Smooth muscle cell of the brain vasculature (primary cell): ENCODE results near the gene RPS6KA2.
"Not testable (repeated sequence)": the region's sequence is repeated elsewhere in the genome, so short reads cannot be mapped to it uniquely, and the experiment has no call there.

ENCODE experiments used
- DNase-seq: peaks from one replicate; pipeline ENCODE4 v3.0.0-alpha.2; 2012; ENCODE audit warnings: low read depth, low spot score

The RPS6KA2 gene

DNA sequence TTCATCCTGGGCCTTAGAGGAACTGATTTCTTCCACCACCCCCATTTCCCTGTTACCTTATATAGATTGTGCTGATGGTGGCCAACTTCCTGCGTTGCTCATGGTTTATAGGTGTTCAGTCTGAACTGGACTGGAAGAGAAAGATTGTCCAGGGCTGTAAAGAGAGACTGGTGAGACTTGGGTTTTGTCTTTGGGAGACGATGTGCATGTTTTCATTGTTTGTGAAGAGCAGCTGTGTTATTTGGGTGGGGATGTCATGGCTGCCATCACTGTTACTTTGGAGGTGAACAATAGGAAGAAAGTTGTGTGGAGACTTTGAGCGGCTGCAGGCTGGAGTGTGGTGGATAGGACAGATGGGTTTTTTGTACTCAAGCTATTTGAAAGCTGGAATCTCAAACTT lies 228.7 kb downstream of the RPS6KA2 start:
- no peak for DNase-seq

GRCh38 chr6:166397849-166398248 lies 229.2 kb downstream of the RPS6KA2 start:
- DNase-seq: no peak

- DNase-seq: no peak
Observed at GRCh38 chr6:166395778-166396177, 231.3 kb downstream of the RPS6KA2 start.

GRCh38 chr6:166395351-166395750 lies 231.7 kb downstream of the RPS6KA2 start:
- DNase-seq: no peak

DNA sequence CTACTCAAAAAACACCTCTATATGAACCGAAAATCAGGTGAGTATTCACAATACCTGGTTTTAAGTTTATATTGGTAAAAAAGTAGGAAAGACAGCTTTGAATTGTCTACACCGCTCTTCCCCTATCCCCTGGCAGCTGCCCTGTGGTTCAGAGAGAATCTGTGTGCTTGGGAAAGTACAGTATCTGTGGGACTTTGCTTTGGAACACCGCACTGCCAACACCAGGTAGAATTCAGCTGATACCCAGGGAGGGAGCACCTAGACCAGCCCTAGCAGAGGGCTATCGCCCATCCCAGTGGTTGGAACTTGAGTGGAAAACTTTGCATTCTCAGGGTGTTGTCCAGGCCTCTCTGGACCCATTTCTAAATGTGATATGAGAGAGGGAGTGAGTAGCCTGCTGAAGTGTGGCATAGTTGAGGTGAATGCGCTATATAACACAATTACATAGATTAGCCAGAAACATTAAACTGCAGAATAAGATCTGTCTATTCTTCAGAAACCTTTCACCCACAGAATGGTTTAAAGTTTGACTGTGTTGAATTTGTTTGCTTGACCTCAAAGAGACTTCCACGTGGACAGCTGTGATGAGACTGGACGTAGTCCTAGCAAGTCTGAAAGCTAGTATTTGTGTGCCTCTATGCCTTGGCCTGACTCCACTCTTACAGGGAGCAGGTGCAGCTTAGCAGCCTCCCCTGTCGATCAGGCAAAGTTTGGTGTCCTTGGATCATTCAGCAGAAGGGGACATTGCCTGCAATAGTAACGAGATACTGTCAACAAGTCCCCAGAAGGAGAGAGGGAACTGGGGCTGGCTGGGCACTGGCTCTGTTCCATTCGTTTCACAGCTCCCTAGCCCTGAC lies 232.8 kb downstream of the RPS6KA2 start:
- no peak for DNase-seq

DNA sequence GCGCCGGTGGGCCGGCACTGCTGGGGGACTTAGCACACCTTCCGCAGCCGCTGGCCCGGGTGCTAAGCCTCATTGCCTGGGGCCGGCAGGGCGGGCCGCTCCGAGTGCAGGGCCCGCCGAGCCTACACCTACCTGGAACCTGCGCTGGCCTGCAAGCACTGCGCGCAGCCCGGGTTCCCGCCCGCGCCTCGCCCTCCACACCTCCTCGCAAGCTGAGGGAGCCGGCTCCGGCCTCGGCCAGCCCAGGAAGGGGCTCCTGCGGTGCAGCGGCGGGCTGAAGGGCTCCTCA lies 233.6 kb downstream of the RPS6KA2 start:
- DNase-seq: no peak

DNA sequence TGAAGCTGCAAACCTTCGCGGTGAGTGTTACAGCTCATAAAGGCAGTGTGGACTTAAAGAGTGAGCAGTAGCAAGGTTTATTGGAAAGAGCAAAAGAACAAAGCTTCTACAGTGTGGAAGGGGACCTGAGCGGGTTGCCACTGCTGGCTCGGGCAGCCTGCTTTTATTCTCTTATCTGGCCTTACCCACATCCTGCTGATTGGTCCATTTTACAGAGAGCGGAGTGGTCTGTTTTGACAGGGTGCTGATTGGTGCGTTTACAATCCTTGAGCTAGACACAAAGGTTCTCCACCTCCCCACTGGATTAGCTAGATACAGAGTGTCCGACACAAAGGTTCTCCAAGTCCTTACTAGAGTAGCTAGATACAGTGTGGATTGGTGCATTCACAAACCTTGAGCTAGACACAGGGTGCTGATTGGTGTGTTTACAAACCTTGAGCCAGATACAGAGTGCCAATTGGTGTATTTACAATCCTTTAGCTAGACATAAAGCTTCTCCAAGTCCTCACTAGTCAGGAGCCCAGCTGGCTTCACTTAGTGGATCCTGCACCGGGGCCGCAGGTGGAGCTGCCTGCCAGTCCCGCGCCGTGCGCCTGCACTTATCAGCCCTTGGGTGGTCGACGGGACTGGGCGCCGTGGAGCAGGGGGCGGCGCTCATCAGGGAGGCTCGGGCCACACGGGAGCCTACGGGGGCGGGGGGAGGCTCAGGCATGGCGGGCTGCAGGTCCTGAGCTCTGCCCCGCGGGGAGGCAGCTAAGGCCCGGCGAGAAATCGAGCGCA lies 234.1 kb downstream of the RPS6KA2 start:
- DNase-seq: not testable (repeated sequence)

- no peak for DNase-seq
Observed at GRCh38 chr6:166389119-166389518, 237.9 kb downstream of the RPS6KA2 start.

GRCh38 chr6:166388290-166389004 lies 238.6 kb downstream of the RPS6KA2 start:
- DNase-seq: no peak

DNA sequence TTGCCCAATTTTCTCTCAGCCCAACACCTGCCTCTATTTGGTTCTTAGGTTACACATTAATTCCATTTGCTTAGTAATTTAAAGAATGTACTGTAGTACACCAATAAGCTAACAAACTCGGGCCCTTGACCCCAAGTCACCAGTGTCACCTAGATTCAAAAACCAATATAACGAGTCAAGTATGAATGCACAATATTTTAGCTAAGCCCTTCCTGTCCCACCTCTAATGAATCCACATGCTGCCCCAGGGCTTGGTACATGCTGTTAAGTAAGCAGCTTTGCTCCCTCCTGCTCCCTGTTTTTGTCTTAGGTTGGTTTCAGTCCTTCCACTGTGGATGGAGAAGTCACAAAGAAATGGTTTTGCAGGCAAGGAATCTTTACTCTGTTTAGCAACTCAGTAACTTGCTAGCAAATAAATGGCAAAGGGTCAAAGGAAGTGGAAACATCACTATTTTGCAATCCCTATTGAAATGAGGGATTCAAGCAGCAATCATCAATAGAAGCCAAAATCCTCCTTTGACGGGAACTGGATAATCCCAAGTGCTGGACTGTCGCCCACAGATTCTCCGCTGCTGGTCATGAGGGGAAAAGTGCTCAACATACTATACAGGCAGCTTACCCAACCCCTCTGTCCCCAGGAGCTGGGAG lies 239.3 kb downstream of the RPS6KA2 start:
- DNase-seq: no peak

- not testable (repeated sequence) for DNase-seq
Observed at GRCh38 chr6:166387098-166387497, 240.0 kb downstream of the RPS6KA2 start.

GRCh38 chr6:166386111-166386510 lies 240.9 kb downstream of the RPS6KA2 start:
- DNase-seq: no peak

DNA sequence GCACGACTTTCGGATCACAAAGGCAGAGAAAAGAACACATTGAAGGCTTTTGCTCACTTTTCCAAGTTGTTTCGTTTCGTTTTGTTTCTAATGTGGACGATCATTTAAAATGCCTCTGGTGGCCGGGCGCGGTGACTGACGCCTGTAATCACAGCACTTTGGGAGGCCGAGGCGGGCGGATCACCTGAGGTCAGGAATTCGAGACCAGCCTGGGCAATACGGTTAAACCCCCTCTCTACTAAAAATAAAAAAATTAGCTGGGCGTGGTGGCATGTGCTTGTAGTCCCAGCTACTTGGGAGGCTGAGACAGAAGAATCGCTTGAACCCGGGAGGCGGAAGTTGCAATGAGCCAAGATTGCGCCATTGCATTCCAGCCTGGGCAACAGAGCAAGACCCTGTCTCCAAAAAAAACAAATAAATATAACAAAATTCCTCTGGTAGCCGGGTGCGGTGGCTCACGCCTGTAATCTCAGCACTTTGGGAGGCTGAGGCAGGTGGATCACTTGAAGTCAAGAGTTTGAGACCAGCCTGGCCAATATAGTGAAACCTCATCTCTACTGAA lies 243.2 kb downstream of the RPS6KA2 start:
- not testable (repeated sequence) for DNase-seq

DNA sequence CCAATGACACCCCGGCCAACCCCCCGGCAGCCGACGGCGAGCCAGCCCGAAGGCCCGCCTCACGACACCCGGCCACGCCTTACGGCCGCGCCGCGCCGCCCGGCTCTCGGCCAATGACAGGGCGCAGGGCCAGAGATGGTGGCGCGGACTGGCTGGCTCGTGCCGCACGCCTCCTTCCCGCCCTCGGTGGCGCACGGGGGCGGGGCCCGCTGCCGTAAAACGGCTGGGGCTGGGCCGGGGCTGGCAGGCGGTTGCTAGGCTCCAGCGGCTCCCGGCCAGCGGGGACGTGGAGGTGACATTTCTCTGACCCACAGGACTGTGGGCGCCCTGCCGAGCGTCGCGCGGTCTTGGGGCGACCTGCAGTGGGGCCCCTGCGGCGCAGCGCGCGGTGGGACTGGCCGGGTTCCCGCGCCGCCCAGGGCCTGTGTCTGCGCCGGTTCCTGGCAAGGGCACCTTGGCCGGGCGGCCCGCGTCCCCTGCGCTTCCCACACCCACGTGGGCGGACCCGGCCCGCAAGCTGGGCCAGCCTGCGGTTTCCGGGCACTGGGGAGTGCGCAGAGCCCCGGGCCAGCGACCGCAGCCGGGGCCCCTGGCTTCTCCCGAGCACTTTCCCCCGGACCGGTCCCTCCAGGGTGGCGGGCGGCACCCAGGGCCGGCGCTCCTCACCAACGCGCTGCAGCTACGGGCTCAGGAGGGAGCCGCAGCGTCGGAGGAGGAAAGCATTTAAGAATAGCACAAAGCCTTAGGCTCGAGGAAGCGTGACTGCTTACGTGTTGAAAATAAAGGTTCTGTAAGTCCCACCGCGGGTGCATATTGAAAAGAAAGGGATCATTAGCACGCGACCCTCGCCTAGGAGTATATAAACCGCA lies 243.9 kb downstream of the RPS6KA2 start, which contains the start of gene MPC1:
TSS of gene MPC1 (minus strand) at position 8 of the 869 bp plus-strand sequence. CDS start 64 bp downstream, outside the sequence.
- DNase-seq: peak; percentile 82

DNA sequence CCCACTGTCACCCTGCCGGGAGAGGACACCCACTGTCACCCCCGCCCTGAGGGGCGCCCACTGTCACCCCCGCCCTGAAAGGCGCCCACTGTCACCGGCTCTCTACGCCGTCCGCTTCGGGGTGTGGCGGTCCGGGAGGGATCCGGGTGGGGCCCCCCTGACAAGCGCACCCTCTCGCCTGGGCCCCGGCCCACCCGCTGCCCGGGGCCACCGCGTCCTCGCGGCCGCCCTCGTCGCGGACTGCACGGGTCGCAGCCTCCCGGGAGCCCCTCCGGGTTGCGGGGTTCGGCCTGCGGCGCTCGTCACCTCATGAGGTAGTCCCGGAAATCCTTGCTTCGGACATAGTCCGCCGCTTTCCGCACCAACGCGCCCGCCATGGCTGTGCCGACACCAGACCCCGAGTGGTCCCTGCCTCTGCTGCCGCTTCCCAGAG lies 244.5 kb downstream of the RPS6KA2 start:
- DNase-seq: no peak

DNA sequence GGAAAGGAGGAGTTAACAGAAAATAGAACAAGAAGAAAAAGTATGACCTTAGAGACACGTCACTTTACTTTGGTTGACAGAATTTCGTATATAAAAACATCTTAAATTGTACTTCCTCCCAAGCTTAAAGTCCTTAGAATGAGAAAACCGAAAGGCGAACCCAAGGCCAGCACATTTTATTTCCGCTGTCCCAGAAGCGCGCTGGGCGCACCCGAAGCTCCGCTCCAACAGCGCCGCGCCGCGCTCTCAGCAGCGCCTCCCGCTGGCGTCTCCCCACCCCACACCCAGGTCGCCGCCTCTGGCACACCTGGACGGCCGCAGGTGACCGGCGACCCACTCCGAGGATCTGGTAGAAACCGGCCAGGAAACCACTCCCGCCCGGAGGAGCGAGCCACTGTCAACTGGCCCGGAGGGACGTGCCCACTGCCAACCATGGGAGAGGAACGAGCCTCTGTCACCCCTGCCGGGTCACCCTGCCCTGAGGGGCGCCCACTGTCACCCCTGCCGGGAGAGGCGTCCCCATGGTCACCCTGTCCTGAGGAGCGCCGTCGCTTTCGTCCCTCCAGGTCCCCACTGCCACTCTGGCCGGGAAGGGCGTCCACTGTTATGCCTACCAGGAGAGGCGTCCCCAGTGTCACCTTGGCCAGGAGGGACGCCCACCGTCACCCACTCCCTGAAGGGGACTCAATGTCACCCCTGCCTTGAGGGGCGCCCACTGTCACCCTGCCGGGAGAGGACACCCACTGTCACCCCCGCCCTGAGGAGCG lies 245.1 kb downstream of the RPS6KA2 start:
- no peak for DNase-seq

DNA sequence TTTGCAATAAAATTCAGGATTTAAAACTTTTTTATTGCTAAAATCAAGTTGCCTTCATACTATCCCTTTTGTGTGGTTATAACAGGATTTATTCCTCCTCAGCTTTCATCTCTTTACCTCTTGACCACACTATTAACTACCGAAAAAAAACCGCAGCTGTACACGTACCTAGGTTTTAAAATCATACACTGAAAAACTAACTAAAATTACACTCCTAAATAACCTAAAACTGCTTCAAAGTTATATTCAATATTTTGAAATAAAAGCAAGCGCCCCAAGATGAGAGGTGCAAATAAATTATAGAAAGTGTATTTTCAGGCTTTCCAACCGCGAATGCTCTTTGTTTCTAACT lies 245.7 kb downstream of the RPS6KA2 start:
- no peak for DNase-seq

GRCh38 chr6:166379800-166380199 lies 247.3 kb downstream of the RPS6KA2 start:
- no peak for DNase-seq

DNA sequence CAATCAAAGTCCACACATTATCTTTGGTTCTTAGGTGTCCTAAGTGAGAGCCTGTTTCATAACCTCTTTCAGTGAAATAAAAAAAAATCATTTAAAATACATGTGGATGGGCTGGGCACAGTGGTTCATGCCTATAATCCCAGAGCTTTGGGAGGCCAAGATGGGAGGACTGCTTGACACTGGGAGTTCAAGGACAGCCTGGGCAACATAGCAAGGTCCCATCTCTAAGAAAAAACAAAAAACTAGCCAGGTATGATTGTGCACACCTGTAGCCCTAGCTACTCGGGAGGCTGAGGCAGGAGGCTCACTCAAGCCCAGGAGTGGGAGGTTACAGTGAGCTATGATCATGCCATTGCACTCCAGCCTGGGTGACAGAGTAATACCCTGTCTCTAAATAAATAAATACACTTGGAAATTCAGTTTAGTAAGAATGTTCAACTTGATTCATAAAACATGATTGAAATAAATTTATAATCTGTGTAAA lies 247.9 kb downstream of the RPS6KA2 start:
- DNase-seq: no peak

DNA sequence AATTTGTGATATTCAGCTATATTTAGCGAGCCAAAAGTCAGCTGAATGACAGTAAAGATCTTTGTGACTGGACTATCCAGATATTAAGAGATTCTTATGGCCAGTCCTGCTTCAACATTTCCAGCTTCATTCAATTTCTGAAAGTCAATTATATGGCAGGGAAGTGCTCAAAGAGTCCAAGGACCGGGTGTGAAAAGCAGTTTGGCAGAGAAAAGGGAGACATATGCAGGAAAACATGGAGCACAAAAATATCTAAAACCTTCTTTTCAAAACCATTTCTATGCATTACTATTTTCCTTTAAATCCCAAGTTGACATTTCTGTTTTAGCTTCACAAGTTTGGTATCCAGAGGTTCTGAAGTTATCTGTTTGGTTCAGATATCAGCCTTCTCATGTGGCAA lies 249.3 kb downstream of the RPS6KA2 start:
- no peak for DNase-seq
